Activated CD4-positive, alpha-beta T cell treated with anti-CD3 and anti-CD28 coated beads, Interleukin-2, Interleukin-6, amounts not matched to agents 100 ng/mL and 50 ng/mL, durations not matched to agents 16 hours and 8 hours (primary cell): ENCODE results near the gene SPEG.

Source experiments
- DNase-seq: peaks from one replicate; pipeline ENCODE4 v3.0.0-alpha.2; 2020

The SPEG gene

DNA sequence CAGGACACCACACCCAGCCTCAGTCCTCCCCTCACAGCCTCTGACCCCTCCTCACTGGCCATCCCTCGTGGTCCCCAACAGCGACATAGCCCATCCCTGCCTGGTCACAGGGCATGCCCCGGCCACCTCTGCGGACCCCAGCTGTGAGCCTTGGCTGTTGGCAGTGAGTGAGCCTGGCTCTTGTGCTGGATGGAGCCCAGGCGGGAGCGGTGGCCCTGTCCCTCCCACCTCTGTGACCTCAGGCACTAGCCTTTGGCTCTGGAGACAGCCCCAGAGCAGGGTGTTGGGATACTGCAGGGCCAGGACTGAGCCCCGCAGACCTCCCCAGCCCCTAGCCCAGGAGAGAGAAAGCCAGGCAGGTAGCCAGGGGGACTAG lies 8.6 kb upstream of the SPEG start:
- DNase-seq = no peak

DNA sequence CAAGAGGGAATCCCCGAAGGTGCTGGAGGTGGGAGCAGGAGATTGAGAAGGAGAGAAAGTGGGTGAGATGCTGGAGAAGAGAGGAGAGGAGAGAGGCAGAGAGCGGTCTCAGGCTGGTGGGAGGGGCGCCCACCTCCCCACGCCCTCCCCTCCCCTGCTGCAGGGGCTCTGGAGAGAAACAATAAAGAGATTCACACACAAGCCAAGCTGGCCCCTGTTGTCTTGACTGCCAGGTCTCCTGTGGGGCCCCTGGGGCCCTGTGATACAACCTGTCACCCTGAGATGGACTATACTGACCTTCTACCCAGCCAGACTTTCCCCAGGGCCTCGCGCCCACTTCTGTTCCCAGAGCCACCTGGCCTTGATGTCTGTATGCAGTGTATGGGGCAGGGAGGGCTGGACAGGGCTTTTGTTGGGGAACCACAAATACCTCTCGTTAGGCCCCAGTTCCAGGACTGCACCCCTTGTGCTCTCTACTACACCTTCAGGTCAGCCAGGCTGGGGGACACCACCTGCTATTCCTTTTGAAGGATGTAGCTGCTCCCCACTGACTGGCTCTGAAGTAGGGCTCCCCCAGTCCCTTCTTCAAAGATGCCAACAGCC lies 8.0 kb upstream of the SPEG start:
- DNase-seq = no peak

DNA sequence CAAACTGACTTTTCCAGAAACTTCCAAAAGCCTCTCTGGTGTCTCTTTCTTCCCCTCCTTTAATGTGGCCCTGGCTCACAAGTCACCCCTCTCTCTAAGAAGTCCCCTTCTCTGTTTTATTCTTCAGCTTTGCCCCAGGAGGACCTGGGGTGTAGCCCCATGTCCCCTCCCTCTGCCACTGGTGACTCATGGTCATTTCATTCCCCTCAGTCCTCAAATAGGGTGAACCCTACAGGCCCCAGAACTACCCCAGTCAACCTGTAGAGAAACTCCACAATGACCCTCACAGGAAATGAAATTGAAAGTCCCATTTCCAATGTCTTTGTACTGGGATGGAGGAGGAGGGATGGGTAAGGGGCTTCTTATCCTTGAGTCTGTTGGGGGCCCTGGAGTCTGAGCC lies 6.2 kb upstream of the SPEG start:
- no peak for DNase-seq

DNA sequence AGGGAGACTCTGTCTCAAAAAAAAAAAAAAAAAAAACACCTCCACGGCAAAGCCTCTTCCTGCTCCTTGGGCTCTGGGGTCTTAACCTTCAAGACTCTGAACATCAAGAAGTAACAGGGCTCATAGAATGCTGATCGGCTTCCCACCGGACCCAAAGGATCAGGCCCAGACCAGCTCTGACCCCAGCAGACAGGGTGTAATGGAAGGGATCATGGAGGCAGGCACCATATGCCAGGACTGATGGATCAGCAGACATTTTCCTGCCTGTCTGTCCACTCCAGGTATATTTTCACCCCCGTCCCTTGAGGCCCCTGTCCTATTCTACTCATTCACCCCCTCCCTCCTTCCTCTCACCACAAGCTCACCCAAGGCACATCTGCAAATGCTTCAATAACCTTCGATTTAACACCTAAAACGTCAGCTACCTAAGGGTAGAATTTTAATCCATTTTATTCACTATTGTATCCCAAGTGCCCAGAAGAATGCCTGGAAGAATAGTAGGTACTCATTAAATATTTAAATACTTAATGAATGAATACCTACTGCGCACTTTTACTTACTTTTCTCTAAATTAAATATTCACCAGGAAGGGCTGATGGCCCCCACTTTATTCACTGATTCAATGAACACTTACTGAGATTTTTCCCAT lies 4.6 kb upstream of the SPEG start:
- DNase-seq = no peak

DNA sequence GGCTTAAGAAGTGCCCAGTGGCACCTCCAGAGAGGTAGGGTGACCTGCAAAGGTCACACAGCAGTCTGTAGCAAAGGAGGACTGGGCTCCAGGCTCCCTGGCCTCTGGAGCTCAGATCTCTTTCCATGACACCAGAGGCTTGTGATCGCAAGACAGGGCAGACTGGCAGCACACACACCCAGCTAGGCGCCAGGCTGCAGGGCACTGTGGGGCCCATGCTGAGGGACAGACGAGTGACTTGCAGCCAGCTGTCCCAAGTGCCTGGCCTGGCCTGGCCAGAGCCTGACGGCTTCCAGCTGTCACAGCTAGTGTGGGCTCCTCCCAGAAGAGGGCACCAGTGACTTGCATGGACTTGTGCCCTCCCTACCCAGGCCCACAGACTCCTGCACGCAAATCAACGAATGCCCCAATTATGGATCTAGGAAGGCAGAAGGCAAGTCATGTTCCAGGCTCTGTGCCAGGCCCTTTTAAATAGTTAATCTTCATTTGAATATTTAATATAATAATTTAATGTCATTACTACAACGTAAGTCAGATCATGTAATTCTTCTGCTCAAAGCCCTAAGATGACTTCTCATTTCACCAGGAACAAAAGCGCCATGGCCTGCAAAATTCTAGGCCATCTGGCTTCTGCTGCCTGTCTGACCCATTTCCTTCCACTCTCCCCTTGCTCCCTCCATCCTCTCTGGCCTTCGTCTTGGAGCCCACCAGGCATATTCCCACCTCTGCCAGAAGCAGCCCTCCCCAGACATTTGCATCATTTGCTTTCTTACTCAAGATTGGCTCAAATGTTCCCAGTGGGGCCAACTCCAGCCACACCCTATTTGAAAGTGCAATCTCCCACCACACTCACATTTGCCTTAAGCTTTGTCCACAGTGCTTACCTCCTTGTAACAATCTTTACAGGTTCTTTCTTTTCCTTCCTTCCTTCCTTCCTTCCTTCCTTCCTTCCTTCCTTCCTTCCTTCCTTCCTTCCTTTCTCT lies 3.7 kb upstream of the SPEG start:
- no peak for DNase-seq

DNA sequence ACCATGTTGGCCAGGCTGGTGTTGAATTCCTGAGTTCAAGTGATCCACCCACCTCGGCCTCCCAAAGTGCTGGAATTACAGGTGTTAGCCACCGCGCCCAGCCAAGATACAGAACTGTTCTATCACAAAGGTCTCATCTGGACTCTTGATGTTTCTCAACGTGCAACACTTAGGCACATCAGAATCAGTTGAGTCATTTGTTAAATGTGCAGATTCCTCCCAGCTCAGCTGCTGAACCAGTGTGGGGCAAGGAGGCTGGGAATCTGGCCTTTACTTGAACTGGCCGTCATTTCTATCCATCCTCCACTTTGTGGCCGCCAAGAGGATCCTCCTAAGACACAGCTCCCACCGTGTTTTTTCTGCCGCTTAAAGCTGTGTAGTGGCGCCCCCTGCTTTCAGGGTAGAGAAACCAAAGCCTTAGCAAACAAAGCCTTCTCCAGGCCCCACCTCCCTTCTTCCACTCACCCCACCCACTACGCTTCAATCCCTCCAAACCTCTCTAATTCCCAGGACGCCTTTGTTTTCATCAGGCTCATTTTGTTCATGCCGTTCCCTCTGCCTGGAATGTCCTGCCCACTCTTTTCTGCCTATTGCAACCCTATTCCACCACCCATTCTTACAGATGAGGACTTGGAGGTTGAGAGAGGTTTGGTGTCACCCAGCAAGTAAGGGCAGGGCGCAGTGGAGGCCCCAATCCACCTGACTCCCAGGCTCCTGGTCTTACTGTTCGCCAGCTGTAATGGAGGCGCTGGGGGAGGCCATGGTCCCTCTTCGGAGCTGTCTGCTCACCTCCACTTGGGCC lies 776 bp upstream of the SPEG start:
- peak; percentile 45 for DNase-seq

DNA sequence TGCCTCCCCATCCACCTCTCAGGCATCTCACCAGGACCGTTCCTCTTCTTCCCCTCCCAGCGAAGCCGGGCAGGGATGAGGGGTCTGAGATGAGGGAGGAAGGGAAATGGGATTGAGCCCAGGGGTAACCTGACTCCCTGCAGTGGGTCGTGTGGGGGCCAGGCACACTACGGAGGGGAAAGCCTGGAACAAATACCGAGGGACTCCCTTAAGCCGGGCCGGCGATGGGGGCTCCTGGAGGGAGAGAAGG lies 250 bp upstream of the SPEG start:
- DNase-seq = no peak

DNA sequence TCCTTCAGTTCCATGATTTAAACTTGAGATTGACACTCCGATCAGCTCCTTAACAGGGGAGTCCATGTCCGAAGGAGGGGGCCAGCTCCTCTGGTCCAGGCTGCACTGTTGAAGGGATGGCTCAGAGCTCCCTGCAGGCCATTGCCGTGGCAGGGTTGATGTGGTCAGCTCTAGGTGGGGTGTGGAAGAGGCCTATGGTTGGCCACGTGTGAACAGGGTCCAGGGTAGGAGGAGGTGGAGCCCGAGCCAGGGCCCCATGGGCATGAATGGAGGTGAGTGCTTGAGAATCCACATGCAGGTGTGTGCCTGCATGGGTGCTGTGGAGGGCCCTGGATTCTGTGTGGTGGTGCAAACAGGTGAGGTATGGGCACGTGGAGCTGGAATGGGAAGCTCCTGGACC lies 1.1 kb downstream of the SPEG start:
- DNase-seq = no peak

DNA sequence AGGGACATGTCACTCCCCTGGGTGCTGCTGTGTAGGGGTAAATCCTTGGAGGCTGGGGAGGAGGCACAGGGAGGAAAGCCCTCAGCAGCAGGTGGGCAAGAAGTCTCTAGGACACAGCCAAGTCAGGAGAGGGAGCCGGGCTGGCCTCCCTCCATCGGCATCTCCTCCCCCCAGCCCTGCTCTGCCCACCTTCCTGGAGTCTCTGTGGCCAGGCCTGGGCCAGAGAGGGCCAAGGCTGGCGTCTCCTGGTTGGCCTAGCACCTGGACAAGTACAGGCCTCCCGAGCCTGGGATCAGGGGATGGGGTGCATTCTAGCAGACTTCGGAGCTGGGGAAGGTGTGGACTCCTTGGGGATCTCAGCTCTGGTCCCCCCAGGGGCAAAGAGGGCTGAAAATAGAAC lies 1.8 kb downstream of the SPEG start:
- DNase-seq = no peak

DNA sequence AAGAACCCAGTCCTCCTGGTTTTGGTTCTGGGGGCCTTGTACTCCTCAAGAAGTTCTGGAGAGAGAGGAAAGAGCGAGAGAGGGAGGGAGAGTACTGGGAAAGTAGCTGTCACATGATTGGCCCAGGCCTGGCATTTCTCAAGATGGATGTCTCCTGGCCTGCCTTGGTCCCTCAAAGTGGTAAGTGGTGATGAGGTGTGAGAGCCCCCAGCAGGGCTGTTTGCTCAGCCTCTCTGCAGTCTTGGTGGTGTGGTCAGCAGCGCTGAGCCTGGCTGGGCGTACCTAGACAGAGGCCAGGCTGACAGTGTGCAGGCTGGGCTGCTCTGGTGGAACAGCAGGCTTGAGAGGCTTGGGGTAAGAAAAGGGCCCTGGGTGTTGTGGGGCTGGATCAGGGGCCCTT lies 2.5 kb downstream of the SPEG start:
- no peak for DNase-seq

DNA sequence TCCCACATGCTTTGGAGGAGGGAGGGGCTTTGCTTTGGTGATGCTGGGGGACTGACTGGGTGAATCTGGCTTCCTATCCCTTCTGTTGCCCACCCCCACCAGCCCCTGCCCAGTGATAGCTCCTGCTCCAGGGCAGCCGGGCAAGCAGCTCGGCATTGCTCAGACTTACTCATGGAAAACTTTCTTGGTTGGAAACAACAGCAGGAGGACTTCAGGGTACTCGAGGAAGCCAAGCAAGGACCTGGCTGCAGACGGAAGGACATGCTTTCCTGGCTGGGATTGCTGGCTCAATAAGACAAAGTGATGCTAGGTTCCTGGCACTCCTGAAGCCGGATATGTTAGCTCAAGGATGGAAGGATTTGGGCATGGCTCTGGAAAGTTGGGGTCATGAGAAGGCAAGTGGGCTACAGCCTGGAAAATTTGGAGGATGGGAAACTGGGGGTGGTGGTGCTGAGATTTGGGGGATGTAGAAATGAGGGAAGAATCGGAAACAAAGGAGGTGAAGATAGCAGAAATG lies 3.1 kb downstream of the SPEG start:
- no peak for DNase-seq

DNA sequence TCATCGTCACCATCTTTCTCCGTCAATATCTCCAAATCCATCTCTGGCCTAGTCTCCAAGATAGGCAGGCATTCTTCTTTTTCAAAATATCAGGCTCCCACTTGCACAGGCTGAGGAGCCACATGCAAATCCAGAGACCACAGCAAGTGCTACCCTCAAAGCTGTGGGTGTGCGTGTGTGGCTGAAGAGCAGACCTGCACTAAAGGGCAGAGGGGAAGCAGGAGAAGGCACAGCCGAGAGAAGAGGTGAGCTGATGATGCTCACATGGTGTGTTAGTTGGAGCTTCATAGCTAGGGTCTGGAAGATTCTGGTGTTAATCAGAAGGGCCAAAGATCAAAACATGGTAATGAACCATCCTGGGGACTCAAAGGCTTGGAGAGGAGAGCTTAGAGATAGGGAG lies 3.8 kb downstream of the SPEG start:
- no peak for DNase-seq

DNA sequence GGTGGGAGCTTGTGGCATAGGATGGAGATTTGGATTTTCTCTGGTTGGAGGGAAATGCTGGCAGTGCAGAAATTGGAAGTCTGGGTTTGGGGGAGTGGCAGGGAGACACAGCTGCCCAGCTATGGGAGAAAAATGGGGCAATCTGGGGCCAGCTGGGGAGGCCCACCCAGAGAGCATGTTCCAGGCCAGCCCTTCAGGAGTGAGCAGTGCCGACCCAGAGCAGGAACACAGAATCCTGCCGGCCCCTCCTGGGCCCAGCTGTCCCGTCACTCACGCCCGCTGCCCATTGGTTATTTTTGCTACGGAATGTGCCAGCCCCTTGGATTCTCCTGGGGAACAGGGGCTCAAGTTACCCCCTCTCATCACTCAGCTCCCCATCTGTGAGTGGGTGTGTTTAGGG lies 4.9 kb downstream of the SPEG start:
- no peak for DNase-seq

DNA sequence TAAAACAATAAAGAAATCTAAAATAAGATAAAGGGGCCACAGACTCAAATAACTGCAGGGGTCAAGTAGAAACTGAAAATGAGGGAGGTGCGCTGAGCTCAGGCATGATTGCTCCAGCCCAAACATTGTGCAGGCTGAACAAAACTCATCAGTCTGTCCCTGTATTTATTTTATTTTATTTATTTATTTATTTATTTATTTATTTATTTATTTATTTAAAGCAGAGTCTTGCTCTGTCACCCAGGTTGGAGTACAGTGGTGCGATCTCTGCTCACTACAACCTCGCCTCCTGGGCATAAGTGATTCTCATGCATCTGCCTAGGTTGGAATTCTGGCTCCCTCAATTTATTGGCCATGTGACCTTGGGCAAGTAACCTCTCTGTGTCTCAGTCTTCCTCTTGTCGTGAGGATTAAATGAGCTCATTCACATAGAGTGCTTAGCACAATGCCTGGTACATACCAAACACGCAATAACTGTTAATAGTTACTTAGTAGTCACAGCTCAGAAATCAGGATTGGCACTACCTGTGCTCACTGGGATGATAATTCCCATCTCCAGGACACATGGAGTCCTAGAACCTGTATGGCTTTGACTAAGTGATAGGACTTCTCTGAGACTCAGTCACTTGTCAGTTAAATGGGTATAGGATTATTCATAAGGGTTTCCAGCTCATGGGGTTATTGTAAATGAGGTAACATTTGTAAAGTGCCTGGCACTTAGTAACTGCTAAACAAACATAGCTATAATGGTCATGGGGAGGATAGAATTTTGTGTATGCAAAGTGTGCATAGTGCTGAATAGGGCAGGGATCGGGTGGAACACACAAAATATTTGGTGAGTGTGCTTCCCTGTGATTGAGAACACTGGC lies 6.0 kb downstream of the SPEG start:
- no peak for DNase-seq

DNA sequence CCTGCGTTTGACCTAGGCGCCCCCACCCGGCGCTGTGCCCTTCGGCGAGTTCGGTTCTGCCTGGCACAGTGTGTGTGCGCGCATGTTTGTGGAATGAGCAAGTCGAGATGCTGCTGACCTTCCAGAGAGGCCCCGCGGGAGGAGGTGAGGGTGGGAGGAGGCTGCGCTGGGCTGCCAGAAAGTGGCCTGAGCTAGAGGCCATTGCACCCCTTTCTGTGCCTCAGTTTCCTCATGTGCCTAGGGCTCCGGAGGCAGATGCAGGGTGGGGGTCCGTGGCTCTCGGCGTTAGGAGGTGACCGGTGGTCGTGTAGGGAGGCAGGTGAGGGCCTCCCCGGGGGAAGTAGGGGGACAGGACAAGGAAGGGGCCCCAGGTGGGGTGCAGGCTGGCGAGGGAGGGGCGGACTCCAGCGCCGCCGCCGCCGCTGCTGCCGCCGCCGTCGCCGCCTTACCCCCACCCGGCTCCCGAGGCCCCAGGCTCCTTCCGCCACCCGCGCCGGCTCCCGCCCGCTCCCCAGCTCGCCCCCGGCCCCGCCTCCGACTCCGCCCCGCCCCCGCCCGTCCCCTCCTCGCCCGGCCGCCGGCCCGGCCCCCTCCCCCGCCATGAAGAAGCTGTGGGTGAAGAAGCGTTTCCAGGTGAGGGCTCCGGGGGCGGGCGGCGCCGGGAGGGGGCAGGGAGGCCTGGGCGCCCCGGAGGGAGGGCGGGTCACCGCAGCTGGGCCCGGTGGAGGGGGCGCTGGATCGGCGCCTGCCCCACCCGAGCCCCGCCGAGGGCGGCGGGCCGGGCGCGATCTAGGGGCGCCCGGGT lies 7.0 kb downstream of the SPEG start:
- DNase-seq = peak; percentile 13

DNA sequence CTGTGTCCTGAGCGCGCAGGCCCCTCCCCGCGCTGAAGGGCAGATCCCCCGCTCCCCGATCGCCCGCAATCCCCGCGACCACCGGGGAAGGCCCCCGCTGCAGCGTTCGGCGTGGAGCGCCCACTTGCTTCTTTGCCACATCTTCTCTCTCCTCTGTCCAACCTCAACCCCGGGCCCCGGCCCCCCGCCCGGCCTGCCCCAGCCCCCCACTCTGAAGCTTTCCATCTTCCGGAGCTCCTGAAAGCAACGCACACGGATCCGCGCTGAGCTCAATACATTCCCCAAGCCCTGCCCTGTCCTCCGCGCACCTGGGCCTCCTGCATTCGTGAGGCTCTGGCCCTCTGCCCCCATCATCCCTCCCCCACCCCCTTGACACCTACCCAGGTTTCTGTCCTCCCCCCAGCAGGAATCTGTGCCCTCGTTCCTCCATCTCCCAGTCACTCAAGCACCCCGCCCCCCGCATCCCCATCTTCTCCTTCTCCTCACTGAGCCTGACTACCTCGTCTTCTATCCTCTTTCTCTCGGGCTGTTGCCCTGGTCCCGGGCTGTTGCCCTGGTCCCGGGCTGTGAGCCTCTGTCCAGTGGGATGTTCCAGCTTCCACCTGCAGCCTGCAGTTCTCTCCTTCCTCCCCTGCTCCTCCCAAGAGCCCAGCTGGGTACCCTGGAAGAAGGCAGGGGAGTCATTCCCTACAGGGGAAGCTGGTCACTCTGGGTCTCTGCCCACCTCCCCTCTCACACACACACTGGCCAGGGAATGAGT lies 7.8 kb downstream of the SPEG start:
- no peak for DNase-seq

DNA sequence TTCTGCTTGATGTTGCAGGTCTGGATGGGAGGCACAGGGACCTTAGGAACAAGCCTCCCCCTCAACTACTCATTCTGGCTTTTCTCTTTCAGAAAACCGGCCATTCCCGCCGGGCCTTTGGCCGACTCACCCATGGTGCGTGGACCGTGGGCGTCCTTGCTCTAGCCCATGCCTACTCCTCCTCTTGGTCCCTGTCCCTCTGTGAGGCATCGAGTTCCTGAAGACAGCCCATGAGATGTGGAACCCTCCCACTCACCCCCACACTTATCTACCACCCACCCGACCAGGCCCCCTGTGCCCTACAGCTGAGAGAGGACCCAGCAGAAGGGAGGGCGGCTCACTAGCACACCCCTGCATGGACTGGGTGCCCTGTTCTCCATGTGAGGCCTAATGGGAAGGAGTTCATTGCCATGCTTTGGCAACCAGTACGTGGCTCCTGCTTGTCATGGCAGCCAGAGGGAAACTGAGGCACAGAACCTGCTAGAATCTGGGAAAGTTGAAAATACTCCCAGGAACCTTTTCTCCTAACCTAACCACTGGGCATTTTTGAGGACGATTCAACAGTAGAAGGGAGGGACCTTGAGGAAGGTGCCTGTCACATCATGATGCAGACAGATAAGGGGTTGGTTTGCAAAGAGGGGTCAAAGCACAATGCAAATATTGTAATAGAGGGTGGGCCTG lies 8.5 kb downstream of the SPEG start:
- no peak for DNase-seq

DNA sequence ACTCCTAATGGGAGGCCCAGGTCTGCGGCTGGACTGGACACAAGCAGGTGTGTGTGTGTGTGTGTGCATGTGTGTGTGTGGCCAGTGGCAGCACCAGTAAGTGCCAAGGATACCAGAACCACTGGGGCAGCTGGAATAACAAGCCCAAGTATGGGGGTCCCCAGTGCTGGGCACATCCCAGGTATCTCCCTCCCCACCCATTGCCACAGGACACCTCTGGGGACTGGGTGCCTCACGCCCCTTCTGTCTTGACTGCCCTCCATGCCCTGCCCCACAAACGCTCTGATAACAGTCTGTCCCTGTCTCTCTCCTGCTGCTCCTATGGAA lies 9.0 kb downstream of the SPEG start:
- no peak for DNase-seq

DNA sequence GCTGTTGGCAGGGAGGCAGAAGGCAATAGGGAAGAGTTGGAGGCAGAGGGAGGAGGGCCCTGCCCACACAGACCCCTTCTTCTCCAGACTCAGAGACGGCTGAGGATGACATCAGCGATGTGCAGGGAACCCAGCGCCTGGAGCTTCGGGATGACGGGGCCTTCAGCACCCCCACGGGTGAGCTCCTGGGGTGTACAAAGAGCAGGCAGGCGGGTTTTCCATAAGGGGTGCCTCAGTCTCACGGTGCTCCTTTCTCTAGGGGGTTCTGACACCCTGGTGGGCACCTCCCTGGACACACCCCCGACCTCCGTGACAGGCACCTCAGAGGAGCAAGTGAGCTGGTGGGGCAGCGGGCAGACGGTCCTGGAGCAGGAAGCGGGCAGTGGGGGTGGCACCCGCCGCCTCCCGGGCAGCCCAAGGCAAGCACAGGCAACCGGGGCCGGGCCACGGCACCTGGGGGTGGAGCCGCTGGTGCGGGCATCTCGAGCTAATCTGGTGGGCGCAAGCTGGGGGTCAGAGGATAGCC lies 10.0 kb downstream of the SPEG start:
- DNase-seq = no peak

DNA sequence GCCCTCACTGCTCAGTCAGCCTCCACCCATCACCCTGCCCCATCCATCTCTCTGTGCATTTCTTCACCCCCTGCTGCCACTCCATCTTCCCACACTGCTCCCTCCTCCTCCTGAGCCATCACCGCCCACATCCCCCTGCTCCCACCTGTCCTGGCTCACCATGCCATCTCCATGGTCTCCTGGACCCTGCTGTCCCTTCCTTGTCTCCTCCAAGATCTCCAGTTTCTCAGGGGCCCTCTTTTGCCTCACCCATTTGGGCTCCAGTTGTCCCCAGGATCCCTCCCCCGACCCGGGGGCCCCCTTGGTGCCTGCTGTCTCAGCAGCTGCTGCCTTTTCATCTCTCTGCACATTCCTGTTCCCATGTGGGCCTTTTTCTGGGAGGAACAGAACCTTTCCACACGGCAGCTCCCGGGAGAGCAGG lies 10.6 kb downstream of the SPEG start:
- DNase-seq = no peak
